B cell (primary cell): ENCODE results near the gene PLCXD1. TPM values are rescaled to one million over a fixed set of nuclear protein-coding genes. Genes with fewer than 3 reads are reported as not detected.

Experiments used
- ATAC-seq: fragments of 200-7000 bp; cut with Tn5 transposase; one replicate; pipeline ENCODE4 v1.10.0; 2021; ENCODE audit warnings: low read depth, mild to moderate bottlenecking, moderate number of reproducible peaks, moderate library complexity
- CTCF ChIA-PET: fragments of 350-600 bp; sonication (Branson Sonifier 250); formaldehyde crosslinking; loops from one replicate; lab custom pipeline; 2021; ENCODE audit warnings: antibody characterized with exemption, inconsistent platforms; lab: Charles Lee
- POLR2A ChIA-PET: fragments of 350-600 bp; sonication (Branson Sonifier 250); formaldehyde crosslinking; loops from one replicate; lab custom pipeline; 2021; ENCODE audit warnings: antibody characterized with exemption; lab: Charles Lee
- DNase-seq: peaks from one replicate; pipeline ENCODE4 v3.0.0; 2013
- H2AFZ ChIP-seq: 2 replicates; pipeline ENCODE4 v1.6.1; 2012; ENCODE audit warnings: mild to moderate bottlenecking, low read depth, low read length; ENCODE audit not compliant: insufficient read depth, poor library complexity, severe bottlenecking
- H3K27ac ChIP-seq, 2 donors: 1 replicate in 1 of 2; 2 replicates in 1 of 2; pipeline ENCODE4 v1.5.1; 2012 to 2013; ENCODE audit warnings: low read length in 2 of 2, mild to moderate bottlenecking in 2 of 2, moderate library complexity in 1 of 2
- H3K27me3 ChIP-seq, 4 experiments: fragments of 200-600 bp in 1 of 4; sonication (generic) in 1 of 4; replicated peaks in 1 of 4; 1 replicate in 2 of 4; 2 replicates in 2 of 4; pipeline versions ENCODE4 v1.6.1 to v1.7.0; 2013 to 2016; ENCODE audit warnings: low read length in 3 of 4, mild to moderate bottlenecking in 2 of 4, mixed read lengths in 1 of 4, moderate library complexity in 1 of 4; ENCODE audit not compliant: insufficient read depth in 4 of 4, control insufficient read depth in 3 of 4; ENCODE audit errors: control extremely low read depth in 1 of 4
- H3K36me3 ChIP-seq, 2 experiments: replicated peaks in 1 of 2; 1 replicate in 1 of 2; 2 replicates in 1 of 2; pipeline versions ENCODE4 v1.6.1 to v1.7.1; 2013; ENCODE audit warnings: low read length in 1 of 2; ENCODE audit not compliant: insufficient read depth in 2 of 2, control insufficient read depth in 1 of 2; ENCODE audit errors: control extremely low read depth in 1 of 2, extremely low read depth in 1 of 2
- H3K4me1 ChIP-seq, 2 donors: fragments of 200-600 bp in 1 of 2; sonication (generic) in 1 of 2; 1 replicate in 1 of 2; 2 replicates in 1 of 2; pipeline versions ENCODE4 v1.5.1 to v1.6.1; 2013 to 2017; ENCODE audit warnings: low read length in 2 of 2; ENCODE audit not compliant: control insufficient read depth in 2 of 2, insufficient read depth in 2 of 2
- H3K4me2 ChIP-seq: replicated peaks from 2 replicates; pipeline ENCODE3; 2012; ENCODE audit warnings: mild to moderate bottlenecking, low read depth, low read length; ENCODE audit not compliant: poor library complexity, severe bottlenecking
- H3K4me3 ChIP-seq, 5 experiments: fragments of 200-600 bp in 1 of 5; sonication (generic) in 1 of 5; 1 replicate in 3 of 5; 2 replicates in 2 of 5; pipeline versions ENCODE4 v1.5.1 to v1.7.0; 2011 to 2016; ENCODE audit warnings: low read length in 4 of 5, mild to moderate bottlenecking in 4 of 5, low read depth in 2 of 5, control low read depth in 1 of 5, moderate library complexity in 1 of 5; ENCODE audit not compliant: insufficient read depth in 1 of 5; ENCODE audit errors: control extremely low read depth in 1 of 5, extremely low read depth in 1 of 5
- H3K79me2 ChIP-seq: fragments of 200-600 bp; sonication (generic); one replicate; pipeline ENCODE4 v1.6.0; 2016; ENCODE audit warnings: low read length; ENCODE audit not compliant: control insufficient read depth, insufficient read depth
- H3K9ac ChIP-seq: fragments of 200-600 bp; sonication (generic); 2 replicates; pipeline ENCODE4 v1.6.1; 2017; ENCODE audit warnings: mild to moderate bottlenecking, low read length, moderate library complexity
- H3K9me3 ChIP-seq, 3 donors: one replicate each; pipeline versions ENCODE4 v1.6.1 to v1.7.1; 2013; ENCODE audit warnings: low read length in 2 of 3; ENCODE audit not compliant: control insufficient read depth in 2 of 3, insufficient read depth in 1 of 3; ENCODE audit errors: control extremely low read depth in 1 of 3
- H4K20me1 ChIP-seq: 2 replicates; pipeline ENCODE4 v1.6.0; 2012; ENCODE audit warnings: mild to moderate bottlenecking, low read length; ENCODE audit not compliant: insufficient read depth, control insufficient read depth, poor library complexity, severe bottlenecking
- H3K27ac Mint-ChIP-seq: one replicate; pipeline ENCODE4 v1.8.0; 2021; ENCODE audit warnings: mixed read lengths
- H3K27me3 Mint-ChIP-seq: one replicate; pipeline ENCODE4 v1.8.0; 2021; ENCODE audit warnings: mixed read lengths
- H3K4me1 Mint-ChIP-seq: one replicate; pipeline ENCODE4 v1.8.0; 2021; ENCODE audit warnings: mixed read lengths
- H3K4me3 Mint-ChIP-seq: one replicate; pipeline ENCODE4 v1.8.0; 2021; ENCODE audit warnings: mixed read lengths
- H3K9me3 Mint-ChIP-seq: one replicate; pipeline ENCODE4 v1.8.0; 2022; ENCODE audit warnings: mixed read lengths; ENCODE audit not compliant: insufficient read depth
- EZH2 ChIP-seq: IDR thresholded peaks from 2 replicates; pipeline ENCODE4 v1.6.1; 2012; ENCODE audit warnings: borderline replicate concordance, low read depth, mild to moderate bottlenecking, moderate library complexity, low read length; ENCODE audit not compliant: insufficient read depth, poor library complexity, severe bottlenecking
- WGBS: methylation state at CpG from one replicate; pipeline ENCODE4 v1.1.5; 2013; ENCODE audit warnings: missing lambda C conversion rate; ENCODE audit not compliant: insufficient coverage; 5-methylcytosine and 5-hydroxymethylcytosine counted together
- intact Hi-C: fragments of 100-400 bp; cut with micrococcal nuclease; formaldehyde crosslinking; loops from one replicate; pipeline ENCODE4 v1.10.0; 2022
- polyA plus RNA-seq: library from polyadenylated mRNA; depleted of rRNA; stranded (reverse); fragments of >200 nt; gene quantifications from 2 replicates; pipeline ENCODE4 v1.2.3, GENCODE V29; 2012
- total RNA-seq, 2 donors: library from RNA; stranded (reverse); fragments of 120-200 nt in 1 of 2; gene quantifications; 1 replicate in 1 of 2; 2 replicates in 1 of 2; pipeline versions ENCODE4 v1.2.3 to v1.2.4, GENCODE V29; 2013 to 2022
- TF ChIP-seq, protein P1 (sequence below): fragments of 200-600 bp; IDR thresholded peaks from one replicate; pipeline ENCODE4 v1.8.0; 2022; ENCODE audit warnings: antibody characterized with exemption, mild to moderate bottlenecking

The PLCXD1 gene
- total and polyA plus RNA-seq, 2 donors (not counting 1 experiment from before 2014, with no cell fraction given) = 30.4 to 38.5 TPM

- intact Hi-C loops = loop anchor here (2.0 to 5.0 kb wide), 2 partner anchors 37 to 1273 kb away; partner anchors contain the start of gene AKAP17A
- Histone ChIP-seq H3K36me3 (peaks cover 0 to 8% of the 10 kb centered on the region in 2 experiments), H3K27ac (peak overlapping the region; percentile 72 to 96), H3K9ac (peak overlapping the region; percentile 85), H2AFZ (peak overlapping the region; percentile 80), H4K20me1 (peaks cover 14% of the 10 kb centered on the region), H3K4me2 (peak overlapping the region; percentile 94), H3K27me3 (peaks cover 0 to 18% (median 0%) of the 10 kb centered on the region in 4 experiments), H3K9me3 (peaks cover 0 to 15% (median 0%) of the 10 kb centered on the region in 3 donors), H3K4me3 (peak overlapping the region in 4 of 5 experiments; percentile 62 to 98 (median 82)), H3K4me1 (peaks cover 17 to 45% of the 10 kb centered on the region in 2 donors), H3K79me2 (peaks cover 18% of the 10 kb centered on the region)
- H3K9me3 Mint-ChIP-seq = no peaks in the 10 kb centered on the region
- H3K27me3 Mint-ChIP-seq = peaks cover 4% of the 10 kb centered on the region
- peaks cover 35% of the 10 kb centered on the region for H3K4me1 Mint-ChIP-seq
- peak overlapping the region; percentile 78 for H3K4me3 Mint-ChIP-seq
- POLR2A ChIA-PET = no interaction called here
- WGBS = 0% methylated on average over 41 of the region's 41 CpGs
- no peak for ATAC-seq
- DNase-seq = no peak
- CTCF ChIA-PET = no interaction called here
- no peak for TF ChIP-seq EZH2
- TF ChIP-seq, protein P1, sequence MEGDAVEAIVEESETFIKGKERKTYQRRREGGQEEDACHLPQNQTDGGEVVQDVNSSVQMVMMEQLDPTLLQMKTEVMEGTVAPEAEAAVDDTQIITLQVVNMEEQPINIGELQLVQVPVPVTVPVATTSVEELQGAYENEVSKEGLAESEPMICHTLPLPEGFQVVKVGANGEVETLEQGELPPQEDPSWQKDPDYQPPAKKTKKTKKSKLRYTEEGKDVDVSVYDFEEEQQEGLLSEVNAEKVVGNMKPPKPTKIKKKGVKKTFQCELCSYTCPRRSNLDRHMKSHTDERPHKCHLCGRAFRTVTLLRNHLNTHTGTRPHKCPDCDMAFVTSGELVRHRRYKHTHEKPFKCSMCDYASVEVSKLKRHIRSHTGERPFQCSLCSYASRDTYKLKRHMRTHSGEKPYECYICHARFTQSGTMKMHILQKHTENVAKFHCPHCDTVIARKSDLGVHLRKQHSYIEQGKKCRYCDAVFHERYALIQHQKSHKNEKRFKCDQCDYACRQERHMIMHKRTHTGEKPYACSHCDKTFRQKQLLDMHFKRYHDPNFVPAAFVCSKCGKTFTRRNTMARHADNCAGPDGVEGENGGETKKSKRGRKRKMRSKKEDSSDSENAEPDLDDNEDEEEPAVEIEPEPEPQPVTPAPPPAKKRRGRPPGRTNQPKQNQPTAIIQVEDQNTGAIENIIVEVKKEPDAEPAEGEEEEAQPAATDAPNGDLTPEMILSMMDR = no peak
- H3K27ac Mint-ChIP-seq = peak overlapping the region; percentile 64
Measured at GRCh38 chrX:319579-320125, 38.5 kb downstream of the PLCXD1 start.

GRCh38 chrX:320126-320783 lies 39.1 kb downstream of the PLCXD1 start:
- peak overlapping the region; percentile 80 for H2AFZ ChIP-seq
- Mint-ChIP-seq H3K4me1 (peaks cover 37% of the 10 kb centered on the region), H3K27me3 (peaks cover 6% of the 10 kb centered on the region), H3K27ac (peak overlapping the region; percentile 64), H3K4me3 (peak overlapping the region; percentile 78), H3K9me3 (no peaks in the 10 kb centered on the region)
- DNase-seq = peak; percentile 50
- TF ChIP-seq EZH2 = no peak
- TF ChIP-seq, protein P1 = no peak
- peaks cover 17 to 46% of the 10 kb centered on the region in 2 donors for H3K4me1 ChIP-seq
- 8% methylated on average over 17 of the region's 24 CpGs for WGBS
- peak overlapping the region; percentile 94 for H3K4me2 ChIP-seq
- peak overlapping the region in 4 of 5 experiments; percentile 43 to 98 (median 74) for H3K4me3 ChIP-seq
- H3K9me3 ChIP-seq = peaks cover 0 to 11% (median 0%) of the 10 kb centered on the region in 3 donors
- H3K27ac ChIP-seq = no peak overlapping the region
- peaks cover 15% of the 10 kb centered on the region for H3K79me2 ChIP-seq
- peaks cover 14% of the 10 kb centered on the region for H4K20me1 ChIP-seq
- ChIA-PET POLR2A (no interaction called here), CTCF (no interaction called here)
- intact Hi-C loops = no loop called here
- ATAC-seq = no peak
- H3K9ac ChIP-seq = peak overlapping the region; percentile 85
- H3K27me3 ChIP-seq = peaks cover 0 to 18% (median 0%) of the 10 kb centered on the region in 4 experiments
- peaks cover 0 to 2% of the 10 kb centered on the region in 2 experiments for H3K36me3 ChIP-seq
